Activated naive CD8-positive, alpha-beta T cell treated with anti-CD3 and anti-CD28 coated beads for 36 hours (primary cell): Measurements from ENCODE around the gene ZNF423. TPM values are rescaled to one million over a fixed set of nuclear protein-coding genes. Genes with fewer than 3 reads are reported as not detected.
A peak's percentile ranks its signal among the peaks of the same experiment; 100 is the strongest.

Experiments
- DNase-seq: peaks from one replicate; pipeline ENCODE4 v3.0.0; 2021
- H3K27ac Mint-ChIP-seq: one replicate; pipeline ENCODE4 v1.8.0; 2022; ENCODE audit warnings: mild to moderate bottlenecking, moderate library complexity, mixed read lengths
- H3K27me3 Mint-ChIP-seq: one replicate; pipeline ENCODE4 v1.8.0; 2022; ENCODE audit warnings: mild to moderate bottlenecking, mixed read lengths
- H3K36me3 Mint-ChIP-seq: one replicate; pipeline ENCODE4 v1.8.0; 2021; ENCODE audit warnings: mild to moderate bottlenecking, mixed read lengths
- H3K4me1 Mint-ChIP-seq: one replicate; pipeline ENCODE4 v1.8.0; 2021; ENCODE audit warnings: mixed read lengths
- H3K4me3 Mint-ChIP-seq: one replicate; pipeline ENCODE4 v1.8.0; 2022; ENCODE audit warnings: mild to moderate bottlenecking, moderate library complexity, mixed read lengths
- H3K9me3 Mint-ChIP-seq: one replicate; pipeline ENCODE4 v1.8.0; 2022; ENCODE audit warnings: mixed read lengths
- total RNA-seq, 2 experiments: library from RNA; stranded (reverse); gene quantifications; one replicate each; pipeline ENCODE4 v1.2.3, GENCODE V29; 2021

The ZNF423 gene
- not detected for total RNA-seq

- no peaks in the 10 kb centered on the region for H3K9me3 Mint-ChIP-seq
- peaks cover 7% of the 10 kb centered on the region for H3K4me1 Mint-ChIP-seq
- peak within 1 kb of the TSS; percentile 59 for H3K4me3 Mint-ChIP-seq
- DNase-seq: no peak
- no peaks in the 10 kb centered on the region for H3K36me3 Mint-ChIP-seq
- H3K27ac Mint-ChIP-seq: no peak within 1 kb of the TSS
- H3K27me3 Mint-ChIP-seq: peaks cover 58% of the 10 kb centered on the region
Measured at GRCh38 chr16:49855822-49856671, at the start of gene ZNF423. ZNF423 (minus strand) TSS chr16:49856112; CDS start chr16:49855774, 338 bp downstream.

DNA sequence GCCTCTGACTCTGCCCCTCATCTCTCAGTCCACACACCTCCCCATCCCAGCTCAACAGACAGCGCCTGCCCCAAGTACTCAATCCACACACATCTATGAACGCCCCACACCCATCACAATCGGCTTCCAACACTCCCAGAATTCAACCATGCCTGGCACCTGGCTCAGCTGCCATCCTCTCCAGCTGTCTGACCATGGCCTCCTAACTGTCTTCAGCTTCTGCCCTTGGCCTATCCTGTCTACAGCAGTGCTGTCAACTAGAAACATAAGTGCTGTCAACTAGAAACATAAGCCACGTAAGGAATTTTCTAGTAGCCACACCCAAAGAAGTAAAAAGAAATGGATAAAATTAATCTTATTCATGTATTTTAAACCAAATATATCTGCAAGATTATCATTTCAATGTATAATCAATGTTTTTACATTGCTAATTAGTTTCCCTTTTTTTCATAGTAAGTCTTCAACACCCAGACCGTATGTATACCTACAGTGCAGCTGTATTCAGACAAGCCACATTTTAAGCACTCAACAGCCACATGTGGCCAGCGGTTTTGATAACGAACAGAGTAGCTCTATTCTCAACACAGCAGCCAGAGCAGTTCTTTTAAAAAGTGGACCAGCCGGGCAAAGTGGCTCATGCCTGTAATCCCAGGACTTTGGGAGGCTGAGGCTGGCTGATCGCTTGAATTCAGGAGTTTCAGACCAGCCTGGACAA is 48.6 kb upstream of the ZNF423 start:
- Mint-ChIP-seq H3K4me3 (no peak overlapping the region), H3K27me3 (no peaks in the 10 kb centered on the region), H3K9me3 (no peaks in the 10 kb centered on the region), H3K4me1 (no peaks in the 10 kb centered on the region), H3K36me3 (no peaks in the 10 kb centered on the region), H3K27ac (no peak overlapping the region)
- no peak for DNase-seq

- Mint-ChIP-seq H3K4me1 (no peaks in the 10 kb centered on the region), H3K9me3 (no peaks in the 10 kb centered on the region), H3K36me3 (no peaks in the 10 kb centered on the region), H3K27ac (no peak overlapping the region), H3K4me3 (no peak overlapping the region), H3K27me3 (no peaks in the 10 kb centered on the region)
- no peak for DNase-seq
Measured at GRCh38 chr16:49902908-49903307, 47.0 kb upstream of the ZNF423 start.

GRCh38 chr16:49901711-49902110 is 45.8 kb upstream of the ZNF423 start:
- Mint-ChIP-seq H3K36me3 (no peaks in the 10 kb centered on the region), H3K9me3 (no peaks in the 10 kb centered on the region), H3K27ac (no peak overlapping the region), H3K27me3 (no peaks in the 10 kb centered on the region), H3K4me1 (no peaks in the 10 kb centered on the region), H3K4me3 (no peak overlapping the region)
- DNase-seq: no peak

DNA sequence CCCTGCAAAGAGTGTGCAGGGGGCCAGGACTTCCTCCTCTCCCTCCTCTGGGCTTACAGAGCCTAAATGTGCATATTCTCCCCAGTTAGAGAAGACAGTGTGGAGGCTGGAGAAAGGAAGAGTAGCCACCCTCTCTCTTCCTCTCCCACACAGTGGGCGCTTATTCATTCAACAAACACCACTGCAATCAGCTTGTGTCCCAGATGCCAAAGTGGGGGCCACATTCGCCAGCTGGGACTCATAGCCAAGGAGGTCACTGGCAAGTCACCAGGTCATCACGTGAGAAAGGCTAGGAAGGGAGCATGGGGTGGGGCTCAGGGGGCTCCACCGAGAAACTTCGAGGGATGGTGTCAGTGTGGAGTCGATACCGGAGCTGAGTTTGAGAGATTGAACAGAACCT is 45.0 kb upstream of the ZNF423 start:
- Mint-ChIP-seq H3K36me3 (no peaks in the 10 kb centered on the region), H3K9me3 (no peaks in the 10 kb centered on the region), H3K27me3 (no peaks in the 10 kb centered on the region), H3K4me3 (no peak overlapping the region), H3K27ac (no peak overlapping the region), H3K4me1 (no peaks in the 10 kb centered on the region)
- no peak for DNase-seq

DNA sequence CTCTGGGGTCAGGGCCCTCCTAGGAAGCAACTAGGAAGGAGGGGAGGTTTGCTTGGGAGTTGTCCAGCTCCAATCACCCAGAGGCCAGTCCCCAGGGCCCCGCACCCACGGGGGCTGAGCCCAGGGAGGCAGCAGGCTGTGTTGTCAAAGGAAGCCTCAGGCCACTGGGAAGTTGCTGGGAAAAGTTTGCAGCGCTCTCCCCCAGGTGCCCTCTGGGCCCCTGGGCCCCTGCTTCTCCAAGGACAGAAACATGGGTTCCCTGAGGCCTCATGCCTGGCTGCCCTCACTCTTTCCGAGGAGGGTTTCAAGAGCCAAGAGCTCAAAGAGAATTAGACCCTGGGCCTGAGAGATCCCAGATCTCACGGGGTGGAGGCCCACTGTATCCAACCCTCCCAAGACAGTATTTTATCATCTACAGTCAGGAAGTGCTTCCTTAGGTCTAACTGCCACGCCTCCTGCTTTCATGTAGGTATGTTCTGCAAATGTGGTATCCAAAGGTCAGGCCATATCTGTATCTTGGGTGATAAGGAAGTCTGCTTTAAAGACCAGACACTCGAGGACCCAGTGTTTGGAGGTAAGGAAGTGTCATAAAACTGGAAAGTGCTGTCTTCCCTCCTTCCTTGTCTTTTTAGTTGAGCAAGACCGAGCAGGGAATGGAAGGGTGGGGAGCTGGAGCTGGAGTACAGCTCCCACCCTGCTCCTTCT is 44.2 kb upstream of the ZNF423 start:
- Mint-ChIP-seq H3K36me3 (no peaks in the 10 kb centered on the region), H3K4me1 (no peaks in the 10 kb centered on the region), H3K27ac (no peak overlapping the region), H3K27me3 (no peaks in the 10 kb centered on the region), H3K9me3 (no peaks in the 10 kb centered on the region), H3K4me3 (no peak overlapping the region)
- DNase-seq: no peak

DNA sequence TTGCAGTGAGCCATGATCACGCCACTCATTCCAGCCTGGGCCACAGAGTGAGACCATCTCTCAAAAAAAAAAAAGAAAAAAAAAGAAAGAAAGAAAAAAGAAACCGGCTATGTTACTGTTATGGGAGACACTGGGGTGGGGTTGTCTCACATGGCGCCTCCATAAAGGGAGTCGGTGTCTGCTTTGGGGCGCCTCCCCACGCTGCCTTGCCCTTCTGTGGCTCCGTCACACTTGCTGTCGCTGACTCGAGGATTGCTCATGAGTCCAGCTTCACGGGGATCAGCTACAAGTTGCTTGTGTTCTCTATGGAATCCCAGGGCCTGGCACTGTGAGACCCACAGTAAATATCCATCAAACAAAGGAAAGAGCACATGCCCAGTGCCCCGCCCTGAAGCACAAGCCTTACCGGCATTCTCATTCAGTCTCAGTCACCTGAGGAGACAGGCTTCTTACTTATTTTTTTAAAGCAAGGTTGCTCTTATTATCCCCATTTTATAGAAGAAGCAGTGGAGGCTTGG is 40.6 kb upstream of the ZNF423 start:
- DNase-seq: no peak
- H3K9me3 Mint-ChIP-seq: no peaks in the 10 kb centered on the region
- H3K36me3 Mint-ChIP-seq: no peaks in the 10 kb centered on the region
- peaks cover 7% of the 10 kb centered on the region for H3K27me3 Mint-ChIP-seq
- no peaks in the 10 kb centered on the region for H3K4me1 Mint-ChIP-seq
- H3K4me3 Mint-ChIP-seq: no peak overlapping the region
- no peak overlapping the region for H3K27ac Mint-ChIP-seq

- Mint-ChIP-seq H3K4me3 (no peak overlapping the region), H3K4me1 (peaks cover 3% of the 10 kb centered on the region), H3K27me3 (peaks cover 25% of the 10 kb centered on the region), H3K9me3 (peaks cover 3% of the 10 kb centered on the region), H3K36me3 (no peaks in the 10 kb centered on the region), H3K27ac (no peak overlapping the region)
- DNase-seq: peak; percentile 16
Measured at GRCh38 chr16:49890876-49891275, 35.0 kb upstream of the ZNF423 start.

DNA sequence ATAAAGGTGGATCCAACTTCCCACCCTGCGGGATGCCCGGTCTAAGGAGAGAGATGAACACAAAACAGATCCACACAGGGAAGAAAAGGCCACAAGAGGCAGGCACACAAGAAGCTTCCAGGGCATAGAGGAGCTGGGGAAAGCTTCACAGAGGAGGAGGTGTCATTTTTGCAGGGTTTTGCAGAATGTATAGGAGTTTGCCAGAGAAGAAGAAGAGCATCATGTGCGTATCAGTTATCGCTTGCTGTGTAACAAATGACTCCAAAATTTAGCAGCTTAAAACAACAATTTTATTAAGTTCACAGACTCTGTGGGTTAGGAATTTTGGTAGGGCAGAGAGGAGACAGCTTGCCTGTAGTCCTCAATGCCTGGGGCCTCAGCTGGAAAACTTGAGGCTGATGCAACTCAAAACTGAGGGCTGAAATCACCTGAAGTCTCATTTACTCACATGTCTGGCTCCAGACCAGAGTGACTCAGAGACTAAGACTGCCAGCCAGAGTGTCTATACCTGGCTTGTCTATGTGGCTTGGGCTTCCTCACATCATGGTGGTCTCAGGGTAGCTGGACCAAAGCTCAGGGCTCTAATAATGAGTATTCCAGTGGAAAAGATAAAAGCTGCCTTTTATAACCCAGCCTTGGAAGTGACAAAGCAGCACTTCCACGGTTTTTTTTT is 33.9 kb upstream of the ZNF423 start:
- Mint-ChIP-seq H3K36me3 (no peaks in the 10 kb centered on the region), H3K9me3 (peaks cover 3% of the 10 kb centered on the region), H3K27me3 (peaks cover 25% of the 10 kb centered on the region), H3K4me1 (peaks cover 3% of the 10 kb centered on the region), H3K27ac (no peak overlapping the region), H3K4me3 (no peak overlapping the region)
- DNase-seq: no peak

GRCh38 chr16:49886554-49887094 is 30.7 kb upstream of the ZNF423 start:
- Mint-ChIP-seq H3K27ac (no peak overlapping the region), H3K36me3 (no peaks in the 10 kb centered on the region), H3K9me3 (peaks cover 3% of the 10 kb centered on the region), H3K27me3 (peaks cover 29% of the 10 kb centered on the region), H3K4me3 (no peak overlapping the region), H3K4me1 (peaks cover 3% of the 10 kb centered on the region)
- no peak for DNase-seq

- H3K27ac Mint-ChIP-seq: no peak overlapping the region
- H3K27me3 Mint-ChIP-seq: peaks cover 27% of the 10 kb centered on the region
- H3K4me1 Mint-ChIP-seq: no peaks in the 10 kb centered on the region
- no peak for DNase-seq
- H3K36me3 Mint-ChIP-seq: no peaks in the 10 kb centered on the region
- no peaks in the 10 kb centered on the region for H3K9me3 Mint-ChIP-seq
- H3K4me3 Mint-ChIP-seq: no peak overlapping the region
Measured at GRCh38 chr16:49884033-49885015, 28.4 kb upstream of the ZNF423 start.

DNA sequence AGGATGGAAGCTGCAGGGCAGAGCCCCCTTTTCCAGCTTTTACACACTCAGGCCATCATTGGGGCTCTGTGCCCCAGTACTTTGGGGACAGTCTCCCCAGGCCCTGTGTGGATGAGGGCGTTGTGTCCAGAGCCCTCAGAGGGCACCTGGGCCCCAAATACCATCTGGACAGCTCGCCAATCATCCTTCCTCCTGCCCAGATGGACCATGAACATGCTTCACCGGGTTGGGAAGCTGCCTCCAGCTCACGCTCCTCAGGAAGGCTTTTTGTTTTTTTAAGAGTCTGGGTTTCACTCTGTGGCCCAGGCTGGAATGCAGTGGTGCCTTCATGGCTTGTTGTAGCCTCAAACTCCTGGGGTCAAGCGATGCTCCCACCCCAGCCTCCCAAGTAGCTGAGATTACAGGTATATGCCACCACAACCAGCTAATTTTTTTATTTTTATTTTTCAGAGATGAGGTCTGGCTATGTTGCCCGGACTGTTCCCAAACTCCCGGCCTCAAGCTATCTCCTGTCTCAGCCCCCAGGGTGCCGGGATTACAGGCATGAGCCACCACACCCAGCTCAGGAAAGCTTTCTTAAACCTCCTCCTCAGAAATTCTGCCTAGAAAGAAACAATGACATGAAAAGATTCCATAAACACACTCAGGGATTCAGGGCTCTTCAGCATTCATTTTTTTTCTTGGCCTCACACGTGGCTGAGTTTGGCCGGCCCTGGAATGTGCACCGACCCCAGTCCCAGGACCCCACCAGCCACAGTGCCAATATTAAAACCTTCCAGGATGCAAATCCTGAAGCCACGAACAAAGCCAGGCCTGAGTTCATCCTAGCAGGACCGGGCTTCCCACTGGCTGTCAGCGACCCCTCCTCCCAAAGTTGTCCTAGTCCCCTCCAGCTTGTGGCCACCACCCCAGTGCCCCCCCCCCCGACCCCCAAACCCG is 27.4 kb upstream of the ZNF423 start:
- Mint-ChIP-seq H3K4me1 (no peaks in the 10 kb centered on the region), H3K27ac (peak overlapping the region; percentile 14), H3K36me3 (no peaks in the 10 kb centered on the region), H3K9me3 (no peaks in the 10 kb centered on the region), H3K4me3 (no peak overlapping the region), H3K27me3 (peaks cover 35% of the 10 kb centered on the region)
- no peak for DNase-seq

DNA sequence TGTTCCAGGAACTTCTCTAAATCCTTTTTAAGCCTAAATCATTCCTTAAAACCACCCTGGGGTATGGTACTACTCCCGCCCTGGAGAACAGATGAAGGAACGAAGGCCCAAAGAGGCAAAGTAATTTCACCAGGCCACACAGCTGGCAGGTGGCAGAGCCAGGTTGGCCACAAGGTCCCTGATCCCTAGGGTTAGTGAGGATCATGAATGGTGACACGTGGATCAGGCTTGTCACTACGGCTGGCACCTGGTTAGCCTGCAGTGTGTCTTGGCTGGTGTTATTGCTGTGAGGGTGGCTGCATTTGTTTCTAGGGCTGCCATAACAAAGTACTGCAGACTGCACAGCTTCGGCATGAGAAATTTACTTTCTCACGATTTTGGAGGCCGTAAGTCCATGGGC is 26.0 kb upstream of the ZNF423 start:
- peaks cover 45% of the 10 kb centered on the region for H3K27me3 Mint-ChIP-seq
- no peaks in the 10 kb centered on the region for H3K9me3 Mint-ChIP-seq
- DNase-seq: no peak
- no peaks in the 10 kb centered on the region for H3K4me1 Mint-ChIP-seq
- H3K27ac Mint-ChIP-seq: no peak overlapping the region
- H3K4me3 Mint-ChIP-seq: no peak overlapping the region
- no peaks in the 10 kb centered on the region for H3K36me3 Mint-ChIP-seq
